ENCODE measurements around the gene SEMA3A. TPM values are rescaled to one million over a fixed set of nuclear protein-coding genes. Genes with fewer than 3 reads are reported as not detected.

SEMA3A gene
- total RNA-seq, 4 donors from 2014 or later: 27.8 to 39.0 (median 34.5) TPM

- Histone ChIP-seq H3K9me3 (no peaks in the 10 kb centered on the region), H3K4me3 (no peak overlapping the region), H3K36me3 (peaks cover 0 to 5% (median 0%) of the 10 kb centered on the region in 4 donors), H3K27ac (replicated peaks in 1 of 4) (no peak overlapping the region), H3K4me1 (peaks cover 0 to 6% (median 0%) of the 10 kb centered on the region in 4 donors), H3K27me3 (no peaks in the 10 kb centered on the region)
- TF ChIP-seq POLR2AphosphoS5 (IDR thresholded peaks at IDR 0.05) (no peak), CTCF (IDR thresholded peaks at IDR 0.05) (no peak), POLR2A (IDR thresholded peaks at IDR 0.05; ENCODE audit: low read depth) (no peak), EP300 (IDR thresholded peaks at IDR 0.05) (no peak)
- no peak for DNase-seq (ENCODE audit: extremely low spot score)
- 50% methylated on average over 2 of the region's 2 CpGs for WGBS
- intact Hi-C loops (cut with DNase I): no loop called here
Observed at GRCh38 chr7:83956104-83956503, 238.5 kb downstream of the SEMA3A start.

DNA sequence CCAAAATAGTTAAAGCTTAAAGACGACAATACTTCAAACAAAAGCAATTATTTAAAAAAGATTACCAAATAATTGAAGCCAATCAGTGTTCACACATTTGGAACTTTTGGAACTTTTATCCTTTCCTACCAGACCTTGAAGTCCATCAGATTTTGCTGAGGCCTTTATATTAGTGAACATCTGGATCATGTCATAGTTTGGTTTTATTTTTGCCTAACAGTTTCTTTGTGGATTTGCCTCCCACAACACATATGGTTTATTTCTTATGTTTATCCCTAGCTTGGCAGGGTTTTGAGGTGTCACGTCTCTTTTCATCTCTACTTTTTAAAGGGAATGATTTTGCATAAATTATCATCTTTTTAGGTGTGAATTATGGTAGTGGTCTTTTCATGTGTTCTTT lies 242.4 kb downstream of the SEMA3A start:
- Histone ChIP-seq H3K9me3 (no peaks in the 10 kb centered on the region), H3K27ac (replicated peaks in 1 of 4) (no peak overlapping the region), H3K27me3 (no peaks in the 10 kb centered on the region), H3K4me1 (no peaks in the 10 kb centered on the region), H3K36me3 (no peaks in the 10 kb centered on the region), H3K4me3 (no peak overlapping the region)
- TF ChIP-seq POLR2AphosphoS5 (IDR thresholded peaks at IDR 0.05): no peak
- TF ChIP-seq POLR2A (IDR thresholded peaks at IDR 0.05; ENCODE audit: low read depth): no peak
- TF ChIP-seq EP300 (IDR thresholded peaks at IDR 0.05): no peak
- no peak for TF ChIP-seq CTCF (IDR thresholded peaks at IDR 0.05)
- WGBS: 62% methylated on average over 2 of the region's 2 CpGs
- DNase-seq (ENCODE audit: extremely low spot score): no peak
- intact Hi-C loops (cut with DNase I): no loop called here

GRCh38 chr7:83947260-83947659 lies 247.3 kb downstream of the SEMA3A start:
- H3K27me3 ChIP-seq: no peaks in the 10 kb centered on the region
- WGBS: 81% methylated on average over 2 of the region's 2 CpGs
- H3K4me3 ChIP-seq: no peak overlapping the region
- no peaks in the 10 kb centered on the region for H3K36me3 ChIP-seq
- H3K9me3 ChIP-seq: no peaks in the 10 kb centered on the region
- intact Hi-C loops (cut with DNase I): no loop called here
- DNase-seq (ENCODE audit: extremely low spot score): no peak
- no peak overlapping the region for H3K27ac ChIP-seq (replicated peaks in 1 of 4)
- H3K4me1 ChIP-seq: no peaks in the 10 kb centered on the region
- TF ChIP-seq CTCF (IDR thresholded peaks at IDR 0.05): peak in 1 of 3 experiments; percentile 17
- TF ChIP-seq POLR2AphosphoS5 (IDR thresholded peaks at IDR 0.05): no peak

DNA sequence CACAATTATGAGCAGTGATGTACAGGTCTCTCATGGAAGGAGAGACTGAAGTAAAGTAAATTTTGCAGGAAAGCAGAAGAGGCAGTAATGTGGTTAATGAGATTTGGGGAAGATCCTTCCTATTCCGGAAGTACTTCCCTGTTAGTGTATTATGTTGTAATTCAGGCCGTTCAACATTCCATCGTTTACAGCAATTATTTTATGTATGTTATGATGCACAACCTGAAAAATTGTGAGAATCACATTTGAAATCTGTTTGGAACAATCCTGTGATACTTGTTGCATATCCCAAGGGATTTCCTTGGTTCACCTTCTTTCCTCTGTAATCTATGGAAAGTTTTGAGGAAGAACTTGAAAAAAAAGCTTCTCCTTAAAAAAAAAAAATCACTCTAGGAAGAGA lies 247.8 kb downstream of the SEMA3A start:
- no peak for TF ChIP-seq CTCF (IDR thresholded peaks at IDR 0.05)
- TF ChIP-seq POLR2AphosphoS5 (IDR thresholded peaks at IDR 0.05): no peak
- intact Hi-C loops (cut with DNase I): no loop called here
- H3K27ac ChIP-seq (replicated peaks in 1 of 4): no peak overlapping the region
- DNase-seq (ENCODE audit: extremely low spot score): no peak
- H3K36me3 ChIP-seq: no peaks in the 10 kb centered on the region
- 89% methylated on average over 3 of the region's 3 CpGs for WGBS
- no peaks in the 10 kb centered on the region for H3K4me1 ChIP-seq
- no peaks in the 10 kb centered on the region for H3K9me3 ChIP-seq
- H3K27me3 ChIP-seq: no peaks in the 10 kb centered on the region
- no peak overlapping the region for H3K4me3 ChIP-seq

DNA sequence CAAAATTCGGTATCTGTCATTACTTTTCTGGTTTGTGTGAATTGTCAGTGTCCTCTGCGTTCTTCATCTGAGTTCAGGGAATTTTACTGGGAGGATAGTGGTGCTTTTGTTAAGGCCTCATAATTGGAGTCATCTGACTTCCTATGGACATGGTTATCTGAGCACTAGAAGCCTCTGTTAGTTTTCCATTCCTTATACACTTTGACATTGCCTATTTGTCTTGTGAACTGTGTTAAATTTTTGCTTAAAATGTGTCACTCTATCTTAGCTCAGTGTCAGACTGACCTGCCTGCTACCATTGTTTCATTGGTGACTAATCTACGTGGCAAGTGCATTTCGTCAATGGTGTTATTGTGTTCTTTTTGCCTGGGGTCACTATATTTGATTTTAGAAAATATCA lies 253.3 kb downstream of the SEMA3A start:
- H3K36me3 ChIP-seq: no peaks in the 10 kb centered on the region
- 93% methylated on average over 4 of the region's 4 CpGs for WGBS
- TF ChIP-seq POLR2AphosphoS5 (IDR thresholded peaks at IDR 0.05): no peak
- no peak for TF ChIP-seq EP300 (IDR thresholded peaks at IDR 0.05)
- no peak for TF ChIP-seq POLR2A (IDR thresholded peaks at IDR 0.05; ENCODE audit: low read depth)
- no peaks in the 10 kb centered on the region for H3K27me3 ChIP-seq
- no peak overlapping the region for H3K4me3 ChIP-seq
- no peak overlapping the region for H3K27ac ChIP-seq (replicated peaks in 1 of 4)
- intact Hi-C loops (cut with DNase I): no loop called here
- no peaks in the 10 kb centered on the region for H3K9me3 ChIP-seq
- H3K4me1 ChIP-seq: peaks cover 0 to 5% (median 3%) of the 10 kb centered on the region in 4 donors
- no peak for DNase-seq (ENCODE audit: extremely low spot score)
